ENCODE results near the gene ASB4.

GRCh38 chr7:95545673-95546072 is 59.9 kb downstream of the ASB4 start:
- TF ChIP-seq POLR2AphosphoS5 (IDR thresholded peaks at IDR 0.05; ENCODE audit: insufficient read depth, low read depth, low read length) (no peak), EZH2 (IDR thresholded peaks at IDR 0.05; ENCODE audit: borderline replicate concordance, low read depth, low read length, severe bottlenecking) (no peak), JUN (IDR thresholded peaks at IDR 0.05; ENCODE audit: borderline replicate concordance, insufficient read depth, insufficient read length, low read depth) (no peak), MYC (IDR thresholded peaks at IDR 0.05; ENCODE audit: low read depth, low read length) (no peak), FOS (IDR thresholded peaks at IDR 0.05; ENCODE audit: borderline replicate concordance, insufficient read depth, low read length) (no peak), MAX (IDR thresholded peaks at IDR 0.05; ENCODE audit: insufficient read depth, insufficient read length) (no peak)
- TF ChIP-seq, protein P1, sequence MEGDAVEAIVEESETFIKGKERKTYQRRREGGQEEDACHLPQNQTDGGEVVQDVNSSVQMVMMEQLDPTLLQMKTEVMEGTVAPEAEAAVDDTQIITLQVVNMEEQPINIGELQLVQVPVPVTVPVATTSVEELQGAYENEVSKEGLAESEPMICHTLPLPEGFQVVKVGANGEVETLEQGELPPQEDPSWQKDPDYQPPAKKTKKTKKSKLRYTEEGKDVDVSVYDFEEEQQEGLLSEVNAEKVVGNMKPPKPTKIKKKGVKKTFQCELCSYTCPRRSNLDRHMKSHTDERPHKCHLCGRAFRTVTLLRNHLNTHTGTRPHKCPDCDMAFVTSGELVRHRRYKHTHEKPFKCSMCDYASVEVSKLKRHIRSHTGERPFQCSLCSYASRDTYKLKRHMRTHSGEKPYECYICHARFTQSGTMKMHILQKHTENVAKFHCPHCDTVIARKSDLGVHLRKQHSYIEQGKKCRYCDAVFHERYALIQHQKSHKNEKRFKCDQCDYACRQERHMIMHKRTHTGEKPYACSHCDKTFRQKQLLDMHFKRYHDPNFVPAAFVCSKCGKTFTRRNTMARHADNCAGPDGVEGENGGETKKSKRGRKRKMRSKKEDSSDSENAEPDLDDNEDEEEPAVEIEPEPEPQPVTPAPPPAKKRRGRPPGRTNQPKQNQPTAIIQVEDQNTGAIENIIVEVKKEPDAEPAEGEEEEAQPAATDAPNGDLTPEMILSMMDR (IDR thresholded peaks at IDR 0.05; ENCODE audit: extremely low read depth in 1 of 2, insufficient read depth in 1 of 2, low read depth in 1 of 2, low read length in 2 of 2), result no peak

Measured in endothelial cell of umbilical vein (primary cell).